GM21526 (cell line): ENCODE data around the gene FRMD4B.

Experiments used
- ATAC-seq: cut with Tn5 transposase; IDR thresholded peaks from one replicate; pipeline ENCODE4 v1.9.1; 2021; ENCODE audit warnings: moderate library complexity; ENCODE audit not compliant: unreplicated experiment, low FRiP score

FRMD4B gene

GRCh38 chr3:69368129-69368741, 17.7 kb downstream of the FRMD4B start:
- ATAC-seq = peak; percentile 99

GRCh38 chr3:69367586-69367985, 18.3 kb downstream of the FRMD4B start:
- no peak for ATAC-seq

- ATAC-seq = no peak
Measured at GRCh38 chr3:69364354-69364753, 21.5 kb downstream of the FRMD4B start.

GRCh38 chr3:69360690-69361089, 25.2 kb downstream of the FRMD4B start:
- no peak for ATAC-seq

- no peak for ATAC-seq
Measured at GRCh38 chr3:69359916-69360315, 26.0 kb downstream of the FRMD4B start.

GRCh38 chr3:69359339-69359893, 26.5 kb downstream of the FRMD4B start:
- no peak for ATAC-seq

GRCh38 chr3:69357196-69357595, 28.7 kb downstream of the FRMD4B start:
- no peak for ATAC-seq

- ATAC-seq = no peak
Measured at GRCh38 chr3:69354948-69355347, 30.9 kb downstream of the FRMD4B start.

GRCh38 chr3:69353503-69353902, 32.4 kb downstream of the FRMD4B start:
- no peak for ATAC-seq

GRCh38 chr3:69353088-69353478, 32.8 kb downstream of the FRMD4B start:
- ATAC-seq = no peak

GRCh38 chr3:69352305-69353087, 33.4 kb downstream of the FRMD4B start:
- ATAC-seq = no peak

- no peak for ATAC-seq
Measured at GRCh38 chr3:69343875-69344274, 42.0 kb downstream of the FRMD4B start.

GRCh38 chr3:69342074-69342473, 43.8 kb downstream of the FRMD4B start:
- ATAC-seq = no peak

- ATAC-seq = no peak
Measured at GRCh38 chr3:69339760-69340159, 46.1 kb downstream of the FRMD4B start.

- no peak for ATAC-seq
Measured at GRCh38 chr3:69338911-69339310, 47.0 kb downstream of the FRMD4B start.

GRCh38 chr3:69332934-69333333, 53.0 kb downstream of the FRMD4B start:
- ATAC-seq = no peak

- no peak for ATAC-seq
Measured at GRCh38 chr3:69330891-69331400, 54.9 kb downstream of the FRMD4B start.

GRCh38 chr3:69329892-69330291, 56.0 kb downstream of the FRMD4B start:
- no peak for ATAC-seq

- no peak for ATAC-seq
Measured at GRCh38 chr3:69328963-69329302, 57.0 kb downstream of the FRMD4B start.

GRCh38 chr3:69328103-69328962, 57.6 kb downstream of the FRMD4B start:
- ATAC-seq = no peak

- peak; percentile 77 for ATAC-seq
Measured at GRCh38 chr3:69326855-69327300, 59.0 kb downstream of the FRMD4B start.
